Osteocyte (in vitro differentiated cells): ENCODE results near the gene TTC28. TPM values are rescaled to one million over a fixed set of nuclear protein-coding genes. Genes with fewer than 3 reads are reported as not detected.

Experiments
- DNase-seq: peaks from one replicate; pipeline ENCODE4 v3.0.0; 2021; ENCODE audit warnings: mixed read lengths; ENCODE audit not compliant: unreplicated experiment; ENCODE audit errors: extremely low spot score
- H3K27ac Mint-ChIP-seq: one replicate; pipeline ENCODE4 v1.8.0; 2021; ENCODE audit warnings: mild to moderate bottlenecking, mixed read lengths; ENCODE audit not compliant: unreplicated experiment
- H3K27me3 Mint-ChIP-seq: one replicate; pipeline ENCODE4 v1.8.0; 2021; ENCODE audit warnings: mixed read lengths; ENCODE audit not compliant: unreplicated experiment
- H3K36me3 Mint-ChIP-seq: one replicate; pipeline ENCODE4 v1.8.0; 2021; ENCODE audit warnings: mixed read lengths; ENCODE audit not compliant: unreplicated experiment
- H3K4me1 Mint-ChIP-seq: one replicate; pipeline ENCODE4 v1.8.0; 2021; ENCODE audit warnings: mixed read lengths; ENCODE audit not compliant: unreplicated experiment
- H3K4me3 Mint-ChIP-seq: one replicate; pipeline ENCODE4 v1.8.0; 2021; ENCODE audit warnings: mild to moderate bottlenecking, moderate library complexity, mixed read lengths; ENCODE audit not compliant: unreplicated experiment
- H3K9me3 Mint-ChIP-seq: one replicate; pipeline ENCODE4 v1.8.0; 2021; ENCODE audit warnings: mixed read lengths; ENCODE audit not compliant: unreplicated experiment
- CTCF ChIP-seq: fragments of 200-600 bp; sonication (generic); IDR thresholded peaks from 2 replicates; pipeline ENCODE4 v1.5.0; 2021; ENCODE audit warnings: antibody characterized with exemption, mild to moderate bottlenecking, moderate library complexity
- total RNA-seq: library from RNA; stranded (reverse); gene quantifications from 2 replicates; pipeline ENCODE4 v1.2.1, GENCODE V29; 2021

The TTC28 gene
- total RNA-seq, 1 donor from 2014 or later: 70.3 TPM

GRCh38 chr22:28329186-28330073 is 350.2 kb downstream of the TTC28 start:
- Mint-ChIP-seq H3K4me1 (peaks cover 34% of the 10 kb centered on the region), H3K4me3 (no peak overlapping the region), H3K36me3 (no peaks in the 10 kb centered on the region), H3K27me3 (no peaks in the 10 kb centered on the region), H3K9me3 (no peaks in the 10 kb centered on the region), H3K27ac (peak overlapping the region; percentile 55)
- TF ChIP-seq CTCF: no peak
- no peak for DNase-seq

- no peaks in the 10 kb centered on the region for H3K9me3 Mint-ChIP-seq
- DNase-seq: no peak
- peaks cover 34% of the 10 kb centered on the region for H3K4me1 Mint-ChIP-seq
- no peak overlapping the region for H3K4me3 Mint-ChIP-seq
- H3K27me3 Mint-ChIP-seq: no peaks in the 10 kb centered on the region
- no peak overlapping the region for H3K27ac Mint-ChIP-seq
- TF ChIP-seq CTCF: no peak
- no peaks in the 10 kb centered on the region for H3K36me3 Mint-ChIP-seq
Observed at GRCh38 chr22:28328756-28329155, 350.9 kb downstream of the TTC28 start.

GRCh38 chr22:28316014-28316413 is 363.6 kb downstream of the TTC28 start:
- H3K27ac Mint-ChIP-seq: no peak overlapping the region
- H3K9me3 Mint-ChIP-seq: peaks cover 9% of the 10 kb centered on the region
- DNase-seq: no peak
- no peak for TF ChIP-seq CTCF
- H3K36me3 Mint-ChIP-seq: peaks cover 3% of the 10 kb centered on the region
- H3K4me3 Mint-ChIP-seq: no peak overlapping the region
- H3K4me1 Mint-ChIP-seq: no peaks in the 10 kb centered on the region
- no peaks in the 10 kb centered on the region for H3K27me3 Mint-ChIP-seq

GRCh38 chr22:28314959-28315358 is 364.7 kb downstream of the TTC28 start:
- Mint-ChIP-seq H3K4me3 (no peak overlapping the region), H3K36me3 (peaks cover 3% of the 10 kb centered on the region), H3K27me3 (no peaks in the 10 kb centered on the region), H3K27ac (no peak overlapping the region), H3K9me3 (peaks cover 9% of the 10 kb centered on the region), H3K4me1 (no peaks in the 10 kb centered on the region)
- no peak for DNase-seq
- TF ChIP-seq CTCF: no peak

GRCh38 chr22:28310299-28310698 is 369.3 kb downstream of the TTC28 start:
- TF ChIP-seq CTCF: no peak
- H3K4me3 Mint-ChIP-seq: no peak overlapping the region
- H3K36me3 Mint-ChIP-seq: peaks cover 7% of the 10 kb centered on the region
- H3K4me1 Mint-ChIP-seq: no peaks in the 10 kb centered on the region
- H3K27me3 Mint-ChIP-seq: no peaks in the 10 kb centered on the region
- peaks cover 9% of the 10 kb centered on the region for H3K9me3 Mint-ChIP-seq
- DNase-seq: no peak
- H3K27ac Mint-ChIP-seq: no peak overlapping the region
